ENCODE measurements around the gene FAM81B.
A peak's percentile ranks its signal among the peaks of the same experiment; 100 is the strongest.
"Not testable (repeated sequence)": the region's sequence is repeated elsewhere in the genome, so short reads cannot be mapped to it uniquely, and the experiment has no call there.

The FAM81B gene, protein sequence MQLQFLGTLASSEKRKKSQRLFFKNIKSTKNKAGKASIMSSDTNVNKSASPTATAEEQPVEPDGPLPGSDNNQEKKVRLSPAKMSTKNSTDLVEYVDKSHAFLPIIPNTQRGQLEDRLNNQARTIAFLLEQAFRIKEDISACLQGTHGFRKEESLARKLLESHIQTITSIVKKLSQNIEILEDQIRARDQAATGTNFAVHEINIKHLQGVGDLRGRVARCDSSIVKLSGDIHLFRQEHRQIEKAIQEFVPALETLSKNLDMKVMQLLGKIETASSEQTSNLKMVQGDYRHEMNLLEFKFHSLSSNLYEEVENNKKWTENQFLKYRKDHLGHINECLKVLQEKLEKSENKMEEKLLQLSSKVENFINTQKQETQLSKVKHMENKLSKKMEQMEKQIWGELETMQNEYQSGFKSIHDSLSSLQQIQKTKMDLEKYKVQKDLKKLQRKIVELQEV

GRCh38 chr5:95390812-95391492 is at the start of gene FAM81B:
Gene FAM81B (plus strand): TSS chr5:95391366. CDS start chr5:95391390, 24 bp downstream.
- DNase-seq, result no peak

GRCh38 chr5:95341444-95341843 is 49.7 kb upstream of the FAM81B start:
- DNase-seq, result not testable (repeated sequence)

GRCh38 chr5:95347506-95348120 is 43.6 kb upstream of the FAM81B start:
- DNase-seq, result no peak

GRCh38 chr5:95350631-95351030 is 40.5 kb upstream of the FAM81B start:
- DNase-seq, result no peak

DNA sequence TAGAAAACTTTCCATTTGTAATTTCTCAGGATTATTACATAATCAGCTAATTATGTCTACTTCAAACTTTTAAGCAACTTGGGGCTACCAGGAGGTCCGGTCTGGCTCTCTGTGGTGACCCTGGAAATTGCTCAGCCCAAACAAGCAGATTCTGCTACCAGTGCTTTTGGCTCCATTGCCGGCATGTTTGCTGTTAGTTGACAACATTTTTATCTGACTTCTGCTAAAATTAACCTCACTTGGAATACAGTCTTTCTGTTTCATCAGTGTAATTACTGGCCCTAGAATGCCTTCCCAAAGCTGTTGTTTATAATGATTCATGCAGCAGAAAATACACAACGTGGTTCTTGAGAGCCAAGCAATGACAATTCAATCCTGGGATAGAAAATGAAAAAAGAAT is 38.5 kb upstream of the FAM81B start:
- no peak for DNase-seq

DNA sequence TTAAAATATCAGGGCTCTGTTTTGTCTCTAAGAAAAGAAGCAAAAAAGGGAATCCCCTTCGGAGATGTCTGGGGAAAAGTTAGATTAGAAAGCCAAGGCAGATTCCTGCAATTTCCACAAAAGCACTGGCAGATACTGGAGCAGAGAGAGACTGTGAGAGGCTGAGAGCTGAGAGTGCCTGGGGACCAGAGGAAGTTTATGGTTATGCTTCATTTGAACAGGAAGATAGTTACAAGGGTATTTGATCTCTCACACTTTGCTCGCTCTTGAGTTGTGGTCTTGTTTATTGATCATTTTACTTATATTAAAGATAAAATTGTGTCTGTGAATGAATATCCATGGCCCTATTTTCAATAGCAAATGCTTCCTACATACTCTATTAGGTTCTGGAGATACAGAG is 32.8 kb upstream of the FAM81B start:
- no peak for DNase-seq

- DNase-seq, result no peak
These were observed 32.3 kb upstream of the FAM81B start for GRCh38 chr5:95358848-95359247.

GRCh38 chr5:95360667-95361066 is 30.5 kb upstream of the FAM81B start:
- DNase-seq, result not testable (repeated sequence)

- no peak for DNase-seq
These were observed 25.7 kb upstream of the FAM81B start for GRCh38 chr5:95365302-95366095.

- no peak for DNase-seq
These were observed 21.4 kb upstream of the FAM81B start for GRCh38 chr5:95369782-95370181.

GRCh38 chr5:95374061-95374460 is 17.1 kb upstream of the FAM81B start:
- no peak for DNase-seq

- no peak for DNase-seq
These were observed 15.6 kb upstream of the FAM81B start for GRCh38 chr5:95375591-95375990.

- no peak for DNase-seq
These were observed 12.0 kb upstream of the FAM81B start for GRCh38 chr5:95379133-95379532.

DNA sequence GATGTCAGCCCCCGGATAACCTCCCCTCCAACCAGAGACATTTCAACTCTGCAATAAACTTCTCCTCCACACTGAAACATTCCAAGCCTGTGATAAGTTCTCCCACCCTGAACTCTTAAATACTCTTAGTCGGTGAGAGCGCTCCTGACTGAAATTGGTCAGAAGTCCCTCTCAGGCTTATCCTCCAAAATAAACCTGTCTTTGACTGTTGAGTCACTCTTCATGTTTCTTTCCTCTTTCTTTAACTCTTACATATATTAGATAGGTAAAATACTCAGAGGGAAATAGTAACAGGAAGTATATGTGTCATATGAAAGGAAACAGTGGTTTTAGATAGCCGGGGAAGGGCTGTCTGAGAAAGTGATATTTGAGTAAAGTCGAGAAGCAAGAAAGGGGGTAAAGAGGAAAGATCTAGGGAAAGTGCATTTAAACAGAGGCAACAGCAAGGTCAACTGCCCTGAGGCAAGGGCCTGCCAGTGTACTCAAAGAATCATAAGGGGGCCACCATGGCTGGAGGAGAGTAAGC is 11.0 kb upstream of the FAM81B start:
- no peak for DNase-seq

GRCh38 chr5:95382801-95383200 is 8.4 kb upstream of the FAM81B start:
- peak; percentile 95 for DNase-seq

DNA sequence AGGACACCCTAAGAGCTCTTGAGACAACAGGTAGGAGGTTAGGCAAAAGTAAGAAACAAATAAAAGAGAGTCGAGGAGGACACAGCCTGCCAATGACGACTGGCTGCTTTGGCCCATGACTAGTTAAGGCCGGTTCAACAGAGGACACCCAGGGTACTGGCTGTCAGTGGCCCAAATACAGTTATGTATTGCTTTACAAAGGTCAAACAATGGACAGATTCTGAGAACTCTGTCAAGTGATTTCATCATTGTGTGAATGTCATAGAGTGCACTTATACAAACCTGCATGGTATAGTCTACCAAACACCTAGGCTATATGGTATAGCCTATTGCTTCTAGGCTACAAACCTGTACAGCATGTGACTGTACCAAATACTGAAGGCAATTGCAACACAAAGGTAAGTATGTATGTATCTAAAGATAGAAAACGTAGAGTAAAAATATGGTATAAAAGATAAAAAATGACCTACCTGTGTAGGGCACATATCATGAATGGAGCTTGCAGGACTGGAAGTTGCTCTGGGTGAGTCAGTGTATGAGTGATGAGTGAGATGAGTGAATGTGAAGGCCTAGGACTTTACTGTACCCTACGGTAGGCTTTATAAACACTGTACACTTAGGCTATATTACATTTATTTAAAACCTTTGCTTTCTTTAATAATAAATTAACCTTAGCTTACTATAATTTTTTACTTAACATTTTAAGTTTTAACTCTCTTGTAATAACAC is 6.5 kb upstream of the FAM81B start:
- DNase-seq, result no peak

DNA sequence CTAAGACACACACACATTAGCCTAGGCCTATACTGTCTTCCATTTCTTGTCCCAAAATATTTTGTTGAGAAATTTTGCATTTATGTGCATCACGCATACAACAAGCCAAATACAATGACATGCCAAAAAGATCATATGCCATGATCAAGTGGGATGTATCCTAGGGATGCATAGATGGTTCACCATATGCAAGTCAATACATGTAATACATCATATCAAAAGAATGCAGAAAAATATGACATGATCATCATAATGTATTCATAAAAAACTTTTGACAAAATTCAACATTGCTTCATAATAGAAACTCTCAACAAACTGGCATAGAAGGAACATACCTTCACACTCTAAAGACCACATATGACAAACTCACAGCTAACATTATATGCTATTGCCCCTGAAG is 5.8 kb upstream of the FAM81B start:
- DNase-seq, result no peak

DNA sequence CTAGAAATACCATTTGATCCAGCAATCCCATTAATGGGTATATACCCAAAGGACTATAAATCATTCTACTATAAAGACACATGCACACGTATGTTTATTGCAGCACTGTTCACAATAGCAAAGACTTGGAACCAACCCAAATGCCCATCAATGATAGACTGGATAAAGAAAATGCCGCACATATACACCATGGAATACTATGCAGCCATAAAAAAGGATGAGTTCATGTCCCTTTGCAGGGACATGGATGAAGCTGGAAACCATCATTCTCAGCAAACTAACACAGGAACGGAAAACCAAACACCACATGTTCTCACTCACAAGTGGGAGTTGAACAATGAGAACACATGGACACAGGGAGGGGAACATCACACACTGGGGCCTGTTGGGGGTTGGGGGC is 799 bp downstream of the FAM81B start:
- DNase-seq, result not testable (repeated sequence)

GRCh38 chr5:95392593-95393182 is 1.5 kb downstream of the FAM81B start:
- no peak for DNase-seq

GRCh38 chr5:95393279-95393678 is 2.1 kb downstream of the FAM81B start:
- DNase-seq, result no peak

DNA sequence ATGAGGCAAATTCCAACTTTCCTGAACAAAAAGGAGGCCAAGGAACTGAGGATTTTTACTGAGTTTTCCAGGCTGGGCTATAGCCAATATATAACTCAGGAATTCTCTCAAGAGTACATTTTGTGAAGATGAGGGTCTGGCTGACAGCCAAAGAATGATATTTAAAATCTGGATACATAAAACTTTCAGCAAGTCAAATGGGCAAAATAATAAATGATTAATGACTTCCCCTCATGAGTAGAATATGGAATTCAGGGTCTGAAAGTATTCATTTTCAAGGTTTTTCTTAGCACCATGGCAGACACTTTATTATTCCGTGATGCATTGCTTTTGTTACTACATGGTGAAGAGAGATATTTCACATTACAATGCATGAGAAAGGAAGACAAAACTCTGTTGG is 7.8 kb downstream of the FAM81B start:
- no peak for DNase-seq

- no peak for DNase-seq
These were observed 10.5 kb downstream of the FAM81B start for GRCh38 chr5:95401626-95402025.

All from SHP77 treated with DMSO at 0.1 percent for 48 hours (cell line).